Small intestine (tissue), 7 donors: ENCODE measurements around the gene LBHD2. TPM values are rescaled to one million over a fixed set of nuclear protein-coding genes. Genes with fewer than 3 reads are reported as not detected.

Experiments used
- DNase-seq, 2 donors: peaks; one replicate each; pipeline versions ENCODE4 v3.0.0 to v3.0.0-alpha.2; 2013
- FAIRE-seq: peaks from 2 replicates; lab custom pipeline; 2012; peaks lifted over from hg19 to GRCh38; lab: Jason Lieb, UNC
- H3K27ac ChIP-seq, 3 donors: one replicate each; pipeline ENCODE4 v1.5.1; 2013; ENCODE audit warnings: low read length in 2 of 3, mild to moderate bottlenecking in 2 of 3, control low read depth in 1 of 3, inconsistent platforms in 1 of 3, low read depth in 1 of 3, moderate library complexity in 1 of 3
- H3K27me3 ChIP-seq, 3 donors: one replicate each; pipeline ENCODE4 v1.6.1; 2013; ENCODE audit warnings: low read length in 3 of 3, inconsistent platforms in 1 of 3; ENCODE audit not compliant: control insufficient read depth in 3 of 3, insufficient read depth in 3 of 3
- H3K36me3 ChIP-seq, 3 donors: one replicate each; pipeline ENCODE4 v1.6.1; 2013; ENCODE audit warnings: low read length in 3 of 3, inconsistent platforms in 1 of 3, low read depth in 1 of 3, mild to moderate bottlenecking in 1 of 3, moderate library complexity in 1 of 3; ENCODE audit not compliant: control insufficient read depth in 3 of 3, insufficient read depth in 2 of 3
- H3K4me1 ChIP-seq, 3 donors: one replicate each; pipeline ENCODE4 v1.6.1; 2013; ENCODE audit warnings: low read length in 2 of 3, inconsistent platforms in 1 of 3, low read depth in 1 of 3, mild to moderate bottlenecking in 1 of 3, moderate library complexity in 1 of 3; ENCODE audit not compliant: control insufficient read depth in 3 of 3, insufficient read depth in 2 of 3
- H3K4me3 ChIP-seq, 3 donors: one replicate each; pipeline ENCODE4 v1.5.1; 2013; ENCODE audit warnings: low read length in 3 of 3, control low read depth in 1 of 3, inconsistent platforms in 1 of 3, low read depth in 1 of 3, mild to moderate bottlenecking in 1 of 3, moderate library complexity in 1 of 3
- H3K9me3 ChIP-seq, 2 donors: one replicate each; pipeline ENCODE4 v1.6.1; 2013; ENCODE audit warnings: low read depth in 1 of 2, low read length in 1 of 2; ENCODE audit not compliant: control insufficient read depth in 2 of 2, insufficient read depth in 1 of 2
- WGBS, 3 donors: extraction: QIAGEN DNeasy Blood & Tissue Kit; methylation state at CpG; one replicate each; pipeline ENCODE4 v1.1.7; 2013; 5-methylcytosine and 5-hydroxymethylcytosine counted together
- polyA plus RNA-seq, 4 donors: library from polyadenylated mRNA; stranded (reverse) in 3 of 4; unstranded in 1 of 4; fragments of 200-250 nt in 3 of 4; fragments of 120-200 nt in 1 of 4; gene quantifications; one replicate each; pipeline versions ENCODE4 v1.2.1 to v1.2.3, GENCODE V29; 2013
- donor health status: healthy with polysubstance abuse.
- donor health status: control.
- donor health status: control.
- donor health status: Bipolar disorder and iron deficiency.
- donor health status: healthy.

LBHD2 gene
- polyA plus RNA-seq, 4 donors, result not detected

- FAIRE-seq (no peak), DNase-seq (no peak)
- Histone ChIP-seq H3K4me3 (no peak overlapping the region), H3K36me3 (peaks cover 0 to 53% (median 0%) of the 10 kb centered on the region in 3 donors), H3K27ac (peak overlapping the region in 1 of 3 donors; percentile 62), H3K4me1 (peaks cover 0 to 33% (median 17%) of the 10 kb centered on the region in 3 donors), H3K9me3 (no peaks in the 10 kb centered on the region), H3K27me3 (peaks cover 0 to 9% (median 4%) of the 10 kb centered on the region in 3 donors)
- 34 to 38% (median 37%) methylated on average over 6 to 9 of the region's 9 CpGs for WGBS, 3 donors
Measured at GRCh38 chr14:103108749-103109207, 24.8 kb downstream of the LBHD2 start.

- H3K9me3 ChIP-seq, result no peaks in the 10 kb centered on the region
- H3K27me3 ChIP-seq, result peaks cover 0 to under 1% (median under 1%) of the 10 kb centered on the region in 3 donors
- no peak overlapping the region for H3K4me3 ChIP-seq
- peaks cover 0 to 53% (median 0%) of the 10 kb centered on the region in 3 donors for H3K36me3 ChIP-seq
- H3K4me1 ChIP-seq, result peaks cover 0 to 27% (median 19%) of the 10 kb centered on the region in 3 donors
- no peak for FAIRE-seq
- WGBS, 3 donors, result 70 to 85% (median 76%) methylated on average over 32 of the region's 32 CpGs
- DNase-seq, result no peak
- peak overlapping the region in 1 of 3 donors; percentile 85 for H3K27ac ChIP-seq
Measured at GRCh38 chr14:103109535-103110441, 25.8 kb downstream of the LBHD2 start.

GRCh38 chr14:103110681-103111231, 26.7 kb downstream of the LBHD2 start:
- 48 to 67% (median 59%) methylated on average over 14 of the region's 14 CpGs for WGBS, 3 donors
- Histone ChIP-seq H3K9me3 (peaks cover 0 to 6% of the 10 kb centered on the region in 2 donors), H3K4me1 (peaks cover 0 to 25% (median 19%) of the 10 kb centered on the region in 3 donors), H3K27ac (peak overlapping the region in 1 of 3 donors; percentile 85), H3K36me3 (peaks cover 0 to 48% (median 0%) of the 10 kb centered on the region in 3 donors), H3K27me3 (no peaks in the 10 kb centered on the region), H3K4me3 (no peak overlapping the region)
- DNase-seq (no peak), FAIRE-seq (no peak)

GRCh38 chr14:103111232-103111868, 27.3 kb downstream of the LBHD2 start:
- FAIRE-seq, result no peak
- Histone ChIP-seq H3K27me3 (no peaks in the 10 kb centered on the region), H3K27ac (peak overlapping the region in 1 of 3 donors; percentile 85), H3K36me3 (peaks cover 0 to 43% (median 0%) of the 10 kb centered on the region in 3 donors), H3K4me1 (peaks cover 0 to 25% (median 19%) of the 10 kb centered on the region in 3 donors), H3K9me3 (peaks cover 0 to 6% of the 10 kb centered on the region in 2 donors), H3K4me3 (no peak overlapping the region)
- 54 to 60% (median 55%) methylated on average over 6 of the region's 6 CpGs for WGBS, 3 donors
- no peak for DNase-seq

GRCh38 chr14:103112400-103113243, 28.6 kb downstream of the LBHD2 start:
- FAIRE-seq, result no peak

GRCh38 chr14:103113303-103113702, 29.3 kb downstream of the LBHD2 start:
- Histone ChIP-seq H3K4me3 (no peak overlapping the region), H3K27ac (peak overlapping the region in 1 of 3 donors; percentile 9), H3K27me3 (no peaks in the 10 kb centered on the region), H3K9me3 (peaks cover 0 to 11% of the 10 kb centered on the region in 2 donors), H3K36me3 (peaks cover 0 to 24% (median 0%) of the 10 kb centered on the region in 3 donors), H3K4me1 (peaks cover 0 to 28% (median 19%) of the 10 kb centered on the region in 3 donors)
- 71 to 75% (median 73%) methylated on average over 3 to 5 of the region's 5 CpGs for WGBS, 3 donors
- DNase-seq (no peak), FAIRE-seq (no peak)

More at GRCh38 chr14:103112400-103113243, 28.6 kb downstream of the LBHD2 start:
- peaks cover 0 to 31% (median 0%) of the 10 kb centered on the region in 3 donors for H3K36me3 ChIP-seq
- H3K9me3 ChIP-seq, result peaks cover 0 to 11% of the 10 kb centered on the region in 2 donors
- H3K4me1 ChIP-seq, result peaks cover 0 to 25% (median 19%) of the 10 kb centered on the region in 3 donors
- H3K27me3 ChIP-seq, result no peaks in the 10 kb centered on the region
- WGBS, 3 donors, result 52 to 65% (median 56%) methylated on average over 11 of the region's 11 CpGs
- peak overlapping the region in 2 of 3 donors; percentile 9 to 85 for H3K27ac ChIP-seq
- DNase-seq, result no peak
- no peak overlapping the region for H3K4me3 ChIP-seq

- no peak overlapping the region for H3K27ac ChIP-seq
- peaks cover 0 to 26% (median 19%) of the 10 kb centered on the region in 3 donors for H3K4me1 ChIP-seq
- 83 to 95% (median 88%) methylated on average over 8 to 13 of the region's 13 CpGs for WGBS, 3 donors
- H3K9me3 ChIP-seq, result peaks cover 0 to 11% of the 10 kb centered on the region in 2 donors
- H3K36me3 ChIP-seq, result peaks cover 0 to 19% (median 0%) of the 10 kb centered on the region in 3 donors
- FAIRE-seq (no peak), DNase-seq (no peak)
- H3K4me3 ChIP-seq, result no peak overlapping the region
- no peaks in the 10 kb centered on the region for H3K27me3 ChIP-seq
Measured at GRCh38 chr14:103113774-103114173, 29.8 kb downstream of the LBHD2 start.
